Heart right ventricle (tissue), 16 donors: ENCODE results near the gene BNC2. TPM values are rescaled to one million over a fixed set of nuclear protein-coding genes. Genes with fewer than 3 reads are reported as not detected.

ENCODE experiments used
- ATAC-seq, 8 donors: fragments of 200-7000 bp; cut with Tn5 transposase; one replicate each; pipeline ENCODE4 v1.9.1; 2020; ENCODE audit warnings: mild to moderate bottlenecking in 8 of 8, moderate library complexity in 8 of 8, moderate number of reproducible peaks in 1 of 8
- DNase-seq, 2 donors: peaks; one replicate each; pipeline ENCODE4 v3.0.0-alpha.2; 2020
- H3K27ac ChIP-seq, 10 donors: fragments of 200-600 bp; sonication (generic) in 2 of 10; one replicate each; pipeline versions ENCODE4 v1.5.0 to v1.8.0; 2020 to 2022; ENCODE audit warnings: mild to moderate bottlenecking in 3 of 10
- H3K27me3 ChIP-seq, 7 donors: fragments of 200-600 bp; one replicate each; pipeline ENCODE4 v1.8.0; 2021 to 2022; ENCODE audit warnings: mild to moderate bottlenecking in 2 of 7
- H3K36me3 ChIP-seq, 9 donors: fragments of 200-600 bp; sonication (generic) in 1 of 9; one replicate each; pipeline versions ENCODE4 v1.5.0 to v1.8.0; 2020 to 2022; ENCODE audit warnings: mild to moderate bottlenecking in 2 of 9
- H3K4me1 ChIP-seq, 9 donors: fragments of 200-600 bp; sonication (generic) in 1 of 9; one replicate each; pipeline versions ENCODE4 v1.5.0 to v1.8.0; 2020 to 2022; ENCODE audit warnings: mild to moderate bottlenecking in 4 of 9
- H3K4me3 ChIP-seq, 10 donors: fragments of 200-600 bp; sonication (generic) in 2 of 10; one replicate each; pipeline versions ENCODE4 v1.5.0 to v1.8.0; 2020 to 2022; ENCODE audit warnings: mild to moderate bottlenecking in 7 of 10, moderate library complexity in 2 of 10
- H3K9me3 ChIP-seq, 11 donors: fragments of 200-600 bp in 10 of 11; sonication (generic) in 2 of 11; one replicate each; pipeline versions ENCODE4 v1.5.0 to v1.8.0; 2013 to 2022; ENCODE audit warnings: mild to moderate bottlenecking in 2 of 11, control low read depth in 1 of 11, moderate library complexity in 1 of 11
- CTCF ChIP-seq, 9 donors: fragments of 200-600 bp; sonication (generic) in 2 of 9; IDR thresholded peaks; one replicate each; pipeline versions ENCODE4 v1.5.0 to v1.8.0; 2021 to 2022; ENCODE audit warnings: antibody characterized with exemption in 9 of 9, mild to moderate bottlenecking in 5 of 9, moderate library complexity in 1 of 9
- WGBS, 2 donors: extraction: QIAGEN DNeasy Blood & Tissue Kit; methylation state at CpG; one replicate each; pipeline ENCODE4 v1.1.7; 2013; ENCODE audit warnings: inconsistent platforms in 1 of 2; 5-methylcytosine and 5-hydroxymethylcytosine counted together
- intact Hi-C, 10 donors: fragments of 100-400 bp; cut with DNase I; formaldehyde crosslinking; loops; one replicate each; pipeline versions ENCODE4 v1.11.1 to v1.14.2; 2022
- polyA plus RNA-seq, 2 donors: library from polyadenylated mRNA; stranded (reverse); fragments of 200-250 nt; gene quantifications; one replicate each; pipeline ENCODE4 v1.2.3, GENCODE V29; 2013
- total RNA-seq, 10 donors: library from RNA; stranded (reverse); fragmentation: NEBNext Ultra II Directional in 3 of 10; extraction: Animal tissue kit (Norgen Biotek cat#: 25700) in 3 of 10; gene quantifications; one replicate each; pipeline versions ENCODE4 v1.2.1 to v1.2.4, GENCODE V29; 2021 to 2023
- donor health status: Arrhythmogenic right ventricular cardiomyopathy.
- donor health status: ischemic (EF 13 %, LVEDD 7.1; RV severe dilation, severe dysfunction).
- donor health status: healthy with polysubstance abuse.
- donor health status: DM: no; HTN: yes; CAD: no.
- donor health status: DM: no; HTN: no; CAD: no.
- donor health status: ischemic (EF 25% LVEDD 6.9; RV normal size, moderate dysfunction).
- donor health status: ischemic (EF 25% LVEDD 5.7; RV mildly dilated, moderate dysfunction).
- donor health status: healthy.
- donor health status: DM: yes; HTN: yes; CAD: no.
- donor health status: Ischemic cardiomyopathy.
- donor health status: ischemic (EF 35%, LVEDD 5.7; RV mildly dilated, moderate dysfunction).
- donor health status: nonischemic (EF 11% LVEDD 7.7; RV severe dilation, severe dysfunction).
- donor health status: DM: yes; HTN: yes; CAD: no.
- donor health status: PGD.
- donor health status: ischemic (EF 29% LVEDD 5.4; RV normal size, mild dysfunction).
- donor health status: nonischemic (EF 23%, LVEDD 6.1; RV moderate dilation, normal function).

The BNC2 gene
- total and polyA plus RNA-seq, 12 donors: 0.49 to 7.3 (median 3.2) TPM

DNA sequence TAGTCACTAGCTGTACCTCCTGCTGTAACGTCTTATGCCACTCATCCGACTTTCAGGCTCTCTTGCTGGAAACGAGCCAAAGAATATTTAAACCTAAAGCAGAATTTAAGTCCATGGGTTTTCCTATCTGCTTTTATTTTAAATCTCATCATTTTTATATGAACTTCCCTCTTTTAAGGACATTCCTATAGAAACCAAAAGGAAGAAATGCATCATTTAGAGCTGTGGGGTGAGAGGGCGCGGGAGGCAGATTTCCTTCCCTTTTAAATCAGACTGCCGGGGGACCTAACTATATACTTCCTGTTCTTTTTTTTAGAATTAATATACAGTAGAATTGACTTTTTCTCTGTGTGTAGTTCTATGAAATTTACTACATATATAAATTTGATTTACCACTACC lies 468.8 kb downstream of the BNC2 start:
- H3K36me3 ChIP-seq: no peaks in the 10 kb centered on the region
- DNase-seq (no peak), ATAC-seq (no peak)
- H3K27ac ChIP-seq: no peak overlapping the region
- intact Hi-C loops: no loop called here
- no peak overlapping the region for H3K4me3 ChIP-seq
- peaks cover 0 to 11% (median 0%) of the 10 kb centered on the region in 9 donors for H3K4me1 ChIP-seq
- peaks cover 0 to 16% (median 0%) of the 10 kb centered on the region in 11 donors for H3K9me3 ChIP-seq
- no peak for TF ChIP-seq CTCF (IDR thresholded peaks at IDR 0.05)
- no peaks in the 10 kb centered on the region for H3K27me3 ChIP-seq
- 65 to 66% methylated on average over 6 of the region's 6 CpGs for WGBS, 2 donors

DNA sequence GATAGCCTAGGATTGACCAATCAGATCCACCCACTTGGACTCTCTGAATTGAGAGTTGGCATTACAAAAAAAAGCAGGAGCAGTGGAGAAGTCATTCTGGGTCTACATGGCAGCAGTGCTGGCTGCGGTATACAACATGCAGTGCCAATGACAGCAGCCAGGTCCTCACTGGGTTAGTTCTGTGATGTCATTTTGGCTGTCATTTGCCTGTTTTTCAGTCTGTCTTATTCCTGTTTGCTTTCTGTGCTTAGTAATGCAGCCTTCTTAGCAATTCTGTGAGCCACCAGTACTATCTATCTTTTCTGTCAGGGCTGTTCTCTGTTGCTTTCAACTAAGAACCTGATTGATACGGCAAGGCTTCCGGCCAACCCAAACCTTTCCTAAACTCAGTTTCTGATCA lies 471.8 kb downstream of the BNC2 start:
- intact Hi-C loops: loop anchor here in 1 of 10 donors (10.0 kb wide), 1 partner anchor 64 kb away; no protein-coding TSS in a partner anchor
- TF ChIP-seq CTCF (IDR thresholded peaks at IDR 0.05): no peak
- H3K36me3 ChIP-seq: no peaks in the 10 kb centered on the region
- H3K27me3 ChIP-seq: no peaks in the 10 kb centered on the region
- peaks cover 0 to 30% (median 0%) of the 10 kb centered on the region in 11 donors for H3K9me3 ChIP-seq
- 89 to 90% methylated on average over 3 of the region's 3 CpGs for WGBS, 2 donors
- peaks cover 0 to 11% (median 0%) of the 10 kb centered on the region in 9 donors for H3K4me1 ChIP-seq
- no peak for ATAC-seq
- no peak for DNase-seq
- H3K4me3 ChIP-seq: no peak overlapping the region
- no peak overlapping the region for H3K27ac ChIP-seq

DNA sequence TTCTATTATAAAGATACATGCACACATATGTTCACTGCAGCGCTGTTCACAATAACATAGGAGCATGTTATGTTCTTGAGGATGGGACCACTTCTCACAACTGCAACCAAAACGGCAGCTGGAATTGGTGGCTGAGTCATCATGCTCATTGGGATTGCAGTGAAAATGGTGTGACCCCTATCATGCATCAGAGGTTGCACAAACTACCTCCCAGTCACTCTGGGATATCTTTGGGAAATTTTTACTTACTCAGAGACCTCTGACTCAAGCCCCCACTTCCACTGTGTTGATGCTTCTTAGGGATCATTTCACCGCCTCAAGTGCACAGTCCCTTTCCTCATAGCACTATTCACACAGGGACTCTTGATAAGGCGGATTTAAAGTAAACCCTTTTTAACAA lies 474.1 kb downstream of the BNC2 start:
- Histone ChIP-seq H3K4me1 (peaks cover 0 to 5% (median 0%) of the 10 kb centered on the region in 9 donors), H3K27ac (no peak overlapping the region), H3K4me3 (no peak overlapping the region), H3K36me3 (no peaks in the 10 kb centered on the region), H3K9me3 (peaks cover 0 to 21% (median 0%) of the 10 kb centered on the region in 11 donors), H3K27me3 (no peaks in the 10 kb centered on the region)
- WGBS, 2 donors: 88% methylated on average over 4 of the region's 4 CpGs
- ATAC-seq (no peak), DNase-seq (no peak)
- no peak for TF ChIP-seq CTCF (IDR thresholded peaks at IDR 0.05)
- intact Hi-C loops: loop anchor here in 1 of 10 donors (10.0 kb wide), 1 partner anchor 62 kb away; no protein-coding TSS in a partner anchor

DNA sequence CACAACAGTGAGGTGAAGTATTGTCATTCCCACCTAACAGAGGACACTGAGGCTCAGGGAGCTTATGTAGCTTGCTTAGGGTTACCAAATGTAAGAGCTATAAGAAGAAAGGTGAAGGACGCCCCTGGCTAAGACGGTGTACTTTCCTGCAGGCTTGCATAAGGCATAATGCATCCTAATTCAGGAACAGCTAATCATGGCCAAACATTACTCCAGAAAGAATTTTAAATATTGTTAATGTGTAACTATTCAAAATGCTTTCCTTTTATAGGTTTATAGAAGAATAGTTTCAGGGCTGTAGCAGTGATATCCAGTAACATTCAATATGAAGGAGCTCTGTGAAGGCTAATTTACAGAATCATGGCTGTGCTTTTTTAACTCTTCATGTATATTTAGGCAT lies 479.1 kb downstream of the BNC2 start:
- ATAC-seq (no peak), DNase-seq (no peak)
- no peaks in the 10 kb centered on the region for H3K36me3 ChIP-seq
- WGBS, 2 donors: 78 to 88% methylated on average over 2 of the region's 2 CpGs
- intact Hi-C loops: loop anchor here in 1 of 10 donors (10.0 kb wide), 1 partner anchor 57 kb away; no protein-coding TSS in a partner anchor
- no peak for TF ChIP-seq CTCF (IDR thresholded peaks at IDR 0.05)
- no peaks in the 10 kb centered on the region for H3K27me3 ChIP-seq
- H3K4me3 ChIP-seq: no peak overlapping the region
- H3K9me3 ChIP-seq: peaks cover 0 to 14% (median 0%) of the 10 kb centered on the region in 11 donors
- H3K4me1 ChIP-seq: no peaks in the 10 kb centered on the region
- no peak overlapping the region for H3K27ac ChIP-seq
